DOHH2 (cell line): ENCODE results near the gene PPM1H.

ENCODE experiments used
- H3F3A ChIP-seq: fragments of 200-600 bp; sonication (generic), shearing (Covaris generic); 2 replicates; pipeline ENCODE4 v1.6.0; 2016; ENCODE audit warnings: antibody characterized with exemption, mild to moderate bottlenecking; ENCODE audit not compliant: control insufficient read depth, insufficient read depth
- H3K27ac ChIP-seq: fragments of 200-600 bp; sonication (generic); 2 replicates; pipeline ENCODE4 v1.5.1; 2014; ENCODE audit warnings: low read depth, mild to moderate bottlenecking, low read length, moderate library complexity
- H3K27me3 ChIP-seq: fragments of 200-600 bp; sonication (generic); 2 replicates; pipeline ENCODE4 v1.6.1; 2014; ENCODE audit warnings: mild to moderate bottlenecking, low read length, mixed read lengths; ENCODE audit not compliant: control insufficient read depth
- H3K36me3 ChIP-seq: fragments of 200-600 bp; sonication (generic); 2 replicates; pipeline ENCODE4 v1.6.1; 2014; ENCODE audit warnings: mild to moderate bottlenecking, low read length, moderate library complexity, mixed read lengths; ENCODE audit not compliant: control insufficient read depth
- H3K4me1 ChIP-seq: fragments of 200-600 bp; sonication (generic); 2 replicates; pipeline ENCODE4 v1.6.1; 2014; ENCODE audit warnings: mild to moderate bottlenecking, low read length, mixed read lengths; ENCODE audit not compliant: control insufficient read depth
- H3K4me2 ChIP-seq: fragments of 200-600 bp; sonication (generic); 2 replicates; pipeline ENCODE4 v1.6.0; 2014; ENCODE audit warnings: mild to moderate bottlenecking, low read length, moderate library complexity
- H3K4me3 ChIP-seq: fragments of 200-600 bp; sonication (generic); 2 replicates; pipeline ENCODE4 v1.5.1; 2014; ENCODE audit warnings: mild to moderate bottlenecking, low read length, mixed read lengths
- H3K79me2 ChIP-seq: fragments of 200-600 bp; sonication (generic); 2 replicates; pipeline ENCODE4 v1.6.1; 2014; ENCODE audit warnings: mild to moderate bottlenecking, low read length, mixed read lengths; ENCODE audit not compliant: control insufficient read depth
- H3K9me2 ChIP-seq: fragments of 200-600 bp; sonication (generic); replicated peaks from 2 replicates; pipeline ENCODE4 v1.6.1; 2014; ENCODE audit warnings: mild to moderate bottlenecking, low read length, mixed read lengths; ENCODE audit not compliant: control insufficient read depth
- H3K9me3 ChIP-seq: fragments of 200-600 bp; sonication (generic); 2 replicates; pipeline ENCODE4 v1.6.1; 2014; ENCODE audit warnings: antibody characterized with exemption, low read length, mixed read lengths; ENCODE audit not compliant: control insufficient read depth, insufficient read depth
- H4K20me1 ChIP-seq: fragments of 200-600 bp; sonication (generic); 2 replicates; pipeline ENCODE4 v1.6.0; 2014; ENCODE audit warnings: low read depth, mild to moderate bottlenecking, antibody characterized with exemption, low read length, moderate library complexity; ENCODE audit not compliant: control insufficient read depth, insufficient read depth
- CTCF ChIP-seq: fragments of 200-600 bp; sonication (generic); IDR thresholded peaks from one replicate; pipeline ENCODE4 v1.5.1; 2014; ENCODE audit warnings: antibody characterized with exemption, mild to moderate bottlenecking, low read depth, low read length; ENCODE audit not compliant: poor library complexity, severe bottlenecking
- EZH2phosphoT487 ChIP-seq: fragments of 200-600 bp; sonication (generic); IDR thresholded peaks from 2 replicates; pipeline ENCODE4 v1.6.1; 2017; ENCODE audit warnings: borderline replicate concordance, mild to moderate bottlenecking, antibody characterized with exemption, low read length, moderate library complexity, mixed read lengths

PPM1H gene

GRCh38 chr12:62914443-62915203 lies 20.3 kb downstream of the PPM1H start:
- H3K79me2 ChIP-seq = no peaks in the 10 kb centered on the region
- H3K36me3 ChIP-seq = no peaks in the 10 kb centered on the region
- TF ChIP-seq CTCF = no peak
- TF ChIP-seq EZH2phosphoT487 = no peak
- H3K4me1 ChIP-seq = no peaks in the 10 kb centered on the region
- H3F3A ChIP-seq = no peaks in the 10 kb centered on the region
- H3K4me2 ChIP-seq = no peak overlapping the region
- no peaks in the 10 kb centered on the region for H4K20me1 ChIP-seq
- H3K9me3 ChIP-seq = no peaks in the 10 kb centered on the region
- H3K9me2 ChIP-seq = no peaks in the 10 kb centered on the region
- no peak overlapping the region for H3K4me3 ChIP-seq
- H3K27me3 ChIP-seq = no peaks in the 10 kb centered on the region; the same call in 1 of the 2 replicates
- H3K27ac ChIP-seq = no peak overlapping the region

- H4K20me1 ChIP-seq = no peaks in the 10 kb centered on the region
- H3K9me3 ChIP-seq = no peaks in the 10 kb centered on the region
- no peaks in the 10 kb centered on the region for H3K36me3 ChIP-seq
- TF ChIP-seq CTCF (no peak), EZH2phosphoT487 (no peak)
- H3K9me2 ChIP-seq = no peaks in the 10 kb centered on the region
- H3K27me3 ChIP-seq = no peaks in the 10 kb centered on the region; the same call in 1 of the 2 replicates
- H3K4me1 ChIP-seq = no peaks in the 10 kb centered on the region
- H3F3A ChIP-seq = no peaks in the 10 kb centered on the region
- no peaks in the 10 kb centered on the region for H3K79me2 ChIP-seq
- no peak overlapping the region for H3K27ac ChIP-seq
- no peak overlapping the region for H3K4me3 ChIP-seq
- no peak overlapping the region for H3K4me2 ChIP-seq
Measured at GRCh38 chr12:62913380-62913779, 21.6 kb downstream of the PPM1H start.

- no peak overlapping the region for H3K4me3 ChIP-seq
Measured at GRCh38 chr12:62912644-62913043, 22.3 kb downstream of the PPM1H start.

More at GRCh38 chr12:62912644-62913043, 22.3 kb downstream of the PPM1H start:
- Histone ChIP-seq H3K9me3 (no peaks in the 10 kb centered on the region), H3K27ac (no peak overlapping the region), H3F3A (no peaks in the 10 kb centered on the region), H3K9me2 (no peaks in the 10 kb centered on the region), H3K27me3 (no peaks in the 10 kb centered on the region; the same call in 1 of the 2 replicates), H3K4me1 (no peaks in the 10 kb centered on the region), H3K36me3 (no peaks in the 10 kb centered on the region), H3K4me2 (no peak overlapping the region), H4K20me1 (no peaks in the 10 kb centered on the region), H3K79me2 (no peaks in the 10 kb centered on the region)
- no peak for TF ChIP-seq CTCF
- no peak for TF ChIP-seq EZH2phosphoT487
